ENCODE measurements around the gene ANKH.

Gene ANKH

DNA sequence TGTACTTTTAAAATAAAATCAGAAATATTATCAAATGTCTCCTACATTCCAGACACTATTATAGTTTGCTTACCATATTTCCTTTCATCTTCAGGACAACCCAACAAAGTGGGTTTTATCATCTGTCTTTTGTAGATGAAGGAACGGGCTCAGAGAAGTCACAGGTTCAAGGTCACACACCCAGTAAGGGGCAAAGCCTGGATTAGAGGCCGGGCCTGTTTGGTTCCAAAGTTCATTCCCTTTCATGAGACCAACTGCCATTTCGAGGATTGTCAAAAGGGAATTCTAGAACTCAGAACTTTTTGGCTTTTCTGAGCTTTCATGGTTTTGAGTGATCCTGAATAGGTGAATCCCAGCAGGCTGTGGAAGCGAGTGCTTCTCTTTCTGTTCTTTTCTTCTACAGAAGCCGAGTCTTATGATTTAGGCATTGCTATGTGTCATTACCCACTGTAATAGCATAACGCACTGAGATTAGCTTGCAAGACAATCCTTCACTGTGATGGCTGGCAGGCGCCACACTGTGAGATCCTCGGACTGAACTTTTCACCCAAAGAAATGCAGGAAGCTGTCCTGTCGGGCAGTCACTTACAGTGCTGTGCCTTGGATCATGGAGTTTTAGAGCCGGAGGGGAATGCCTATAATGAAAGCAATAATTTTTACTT lies 43.8 kb upstream of the ANKH start:
- H3K79me2 ChIP-seq (ENCODE audit: control insufficient read depth, insufficient read depth, low read length, poor library complexity), result no peaks in the 10 kb centered on the region
- H3K36me3 ChIP-seq (ENCODE audit: control insufficient read depth in 1 of 2, insufficient read depth in 2 of 2, low read length in 2 of 2), result no peaks in the 10 kb centered on the region
- no peak overlapping the region for H4K12ac ChIP-seq (ENCODE audit: low read depth, low read length)
- no peaks in the 10 kb centered on the region for H3K79me1 ChIP-seq (ENCODE audit: low read length)
- H4K91ac ChIP-seq (ENCODE audit: low read depth, low read length), result no peak overlapping the region
- H3K27ac ChIP-seq (ENCODE audit: low read depth, low read length), result no peak overlapping the region
- H2AFZ ChIP-seq (ENCODE audit: insufficient read depth, low read length, poor library complexity), result no peak overlapping the region
- no peak overlapping the region for H3K14ac ChIP-seq (ENCODE audit: low read length)
- no peak overlapping the region for H2AK5ac ChIP-seq (ENCODE audit: low read length)
- H2BK5ac ChIP-seq (ENCODE audit: low read depth, low read length, poor library complexity), result no peak overlapping the region
- H3K4me3 ChIP-seq (ENCODE audit: low read depth, low read length), result no peak overlapping the region
- H2BK12ac ChIP-seq (ENCODE audit: low read length), result no peak overlapping the region
- H2BK120ac ChIP-seq (ENCODE audit: insufficient read depth, low read length, poor library complexity), result no peak overlapping the region
- H4K8ac ChIP-seq (ENCODE audit: low read depth, low read length), result no peak overlapping the region
- WGBS (ENCODE audit: extremely low coverage, insufficient coverage, insufficient read length), result no CpG with 5 or more reads among the region's 10 CpGs
- H3K4me1 ChIP-seq (ENCODE audit: control insufficient read depth in 1 of 2, insufficient read depth in 2 of 2, low read length in 2 of 2), result peaks cover 0 to 4% of the 10 kb centered on the region in 2 experiments
- no peak overlapping the region for H3K9ac ChIP-seq (ENCODE audit: low read length)
- peak; percentile 62 to 66 for DNase-seq
- no peaks in the 10 kb centered on the region for H3K27me3 ChIP-seq (ENCODE audit: insufficient read depth, low read length)
- no peak overlapping the region for H3K23ac ChIP-seq (ENCODE audit: low read length)
- H3K4me2 ChIP-seq (ENCODE audit: low read length), result no peak overlapping the region
- H3K9me3 ChIP-seq (ENCODE audit: insufficient read depth, low read depth, low read length), result peaks cover 1% of the 10 kb centered on the region
- H3K4ac ChIP-seq (ENCODE audit: low read depth, low read length), result no peak overlapping the region
- H3K18ac ChIP-seq (ENCODE audit: low read length), result no peak overlapping the region

DNA sequence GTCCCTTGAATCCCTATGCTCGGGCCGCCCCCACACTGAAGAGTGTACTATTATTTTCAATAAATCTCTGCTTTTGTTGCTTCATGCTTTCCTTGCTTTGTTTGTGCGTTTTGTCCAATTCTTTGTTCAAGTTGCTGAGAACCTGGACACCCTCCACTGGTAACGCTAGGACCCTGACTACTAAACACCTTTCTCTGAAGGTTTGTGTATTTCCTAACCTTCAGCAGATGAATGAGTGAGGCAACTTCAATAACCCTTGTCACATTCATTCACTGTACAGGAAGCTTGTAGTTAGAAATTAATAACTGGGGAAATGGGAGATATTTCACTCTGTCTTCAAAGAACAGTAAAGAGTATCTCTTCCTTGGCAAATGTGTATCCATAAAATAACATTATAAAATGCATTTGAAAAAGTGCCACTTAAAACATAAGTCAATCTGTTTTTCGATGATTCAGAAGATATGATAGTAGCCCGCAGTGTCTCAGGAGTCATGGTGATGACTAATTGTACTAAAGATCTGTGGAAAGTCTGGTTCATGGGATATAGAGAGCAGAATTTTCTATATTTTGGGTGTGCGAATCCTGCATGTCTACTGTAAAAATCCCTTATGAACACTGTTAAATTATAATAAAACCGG lies 43.2 kb upstream of the ANKH start:
- Histone ChIP-seq H3K23ac (ENCODE audit: low read length) (no peak overlapping the region), H2AK5ac (ENCODE audit: low read length) (no peak overlapping the region), H3K79me2 (ENCODE audit: control insufficient read depth, insufficient read depth, low read length, poor library complexity) (no peaks in the 10 kb centered on the region), H3K36me3 (ENCODE audit: control insufficient read depth in 1 of 2, insufficient read depth in 2 of 2, low read length in 2 of 2) (no peaks in the 10 kb centered on the region), H3K27me3 (ENCODE audit: insufficient read depth, low read length) (no peaks in the 10 kb centered on the region), H4K91ac (ENCODE audit: low read depth, low read length) (no peak overlapping the region), H4K12ac (ENCODE audit: low read depth, low read length) (no peak overlapping the region), H3K27ac (ENCODE audit: low read depth, low read length) (no peak overlapping the region), H2BK12ac (ENCODE audit: low read length) (no peak overlapping the region), H3K18ac (ENCODE audit: low read length) (no peak overlapping the region), H2BK120ac (ENCODE audit: insufficient read depth, low read length, poor library complexity) (no peak overlapping the region), H3K9ac (ENCODE audit: low read length) (no peak overlapping the region), H3K14ac (ENCODE audit: low read length) (no peak overlapping the region), H3K4me2 (ENCODE audit: low read length) (no peak overlapping the region), H3K9me3 (ENCODE audit: insufficient read depth, low read depth, low read length) (peaks cover 1% of the 10 kb centered on the region), H3K79me1 (ENCODE audit: low read length) (no peaks in the 10 kb centered on the region), H3K4me3 (ENCODE audit: low read depth, low read length) (no peak overlapping the region), H4K8ac (ENCODE audit: low read depth, low read length) (no peak overlapping the region), H2BK5ac (ENCODE audit: low read depth, low read length, poor library complexity) (no peak overlapping the region), H3K4ac (ENCODE audit: low read depth, low read length) (no peak overlapping the region), H2AFZ (ENCODE audit: insufficient read depth, low read length, poor library complexity) (no peak overlapping the region), H3K4me1 (ENCODE audit: control insufficient read depth in 1 of 2, insufficient read depth in 2 of 2, low read length in 2 of 2) (peaks cover 0 to 4% of the 10 kb centered on the region in 2 experiments)
- no CpG with 5 or more reads among the region's 8 CpGs for WGBS (ENCODE audit: extremely low coverage, insufficient coverage, insufficient read length)
- DNase-seq, result peak in 1 of 2 donors; percentile 75

DNA sequence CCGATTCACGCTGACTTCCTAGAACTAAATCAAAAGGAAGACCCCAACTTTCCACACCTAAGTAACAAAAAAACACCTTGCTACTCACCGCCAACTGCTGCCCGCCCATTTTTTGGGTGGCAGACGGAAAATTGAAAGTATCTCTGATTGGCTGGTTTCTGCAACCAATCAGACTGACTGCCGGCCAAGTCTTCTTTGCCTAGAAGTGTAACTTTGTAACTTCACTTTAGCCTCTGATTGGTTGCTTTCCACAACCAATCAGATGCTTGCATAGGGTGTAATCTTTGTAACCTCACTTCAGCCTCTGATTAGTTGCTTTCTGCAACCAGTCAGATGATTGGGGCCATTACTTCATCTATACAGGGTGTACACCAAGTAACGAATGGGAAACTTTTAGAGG lies 42.6 kb upstream of the ANKH start:
- Histone ChIP-seq H4K12ac (ENCODE audit: low read depth, low read length) (no peak overlapping the region), H3K23ac (ENCODE audit: low read length) (no peak overlapping the region), H2BK12ac (ENCODE audit: low read length) (no peak overlapping the region), H4K91ac (ENCODE audit: low read depth, low read length) (no peak overlapping the region), H3K4me2 (ENCODE audit: low read length) (no peak overlapping the region), H3K27me3 (ENCODE audit: insufficient read depth, low read length) (no peaks in the 10 kb centered on the region), H3K18ac (ENCODE audit: low read length) (no peak overlapping the region), H3K27ac (ENCODE audit: low read depth, low read length) (no peak overlapping the region), H3K4ac (ENCODE audit: low read depth, low read length) (no peak overlapping the region), H4K8ac (ENCODE audit: low read depth, low read length) (no peak overlapping the region), H2BK120ac (ENCODE audit: insufficient read depth, low read length, poor library complexity) (no peak overlapping the region), H3K9ac (ENCODE audit: low read length) (no peak overlapping the region), H3K36me3 (ENCODE audit: control insufficient read depth in 1 of 2, insufficient read depth in 2 of 2, low read length in 2 of 2) (no peaks in the 10 kb centered on the region), H3K4me3 (ENCODE audit: low read depth, low read length) (no peak overlapping the region), H3K9me3 (ENCODE audit: insufficient read depth, low read depth, low read length) (peaks cover 1% of the 10 kb centered on the region), H3K79me2 (ENCODE audit: control insufficient read depth, insufficient read depth, low read length, poor library complexity) (no peaks in the 10 kb centered on the region), H2AK5ac (ENCODE audit: low read length) (no peak overlapping the region), H3K4me1 (ENCODE audit: control insufficient read depth in 1 of 2, insufficient read depth in 2 of 2, low read length in 2 of 2) (peaks cover 0 to 4% of the 10 kb centered on the region in 2 experiments), H2BK5ac (ENCODE audit: low read depth, low read length, poor library complexity) (no peak overlapping the region), H3K79me1 (ENCODE audit: low read length) (no peaks in the 10 kb centered on the region), H2AFZ (ENCODE audit: insufficient read depth, low read length, poor library complexity) (no peak overlapping the region), H3K14ac (ENCODE audit: low read length) (no peak overlapping the region)
- DNase-seq, result no peak
- no CpG with 5 or more reads among the region's 7 CpGs for WGBS (ENCODE audit: extremely low coverage, insufficient coverage, insufficient read length)

DNA sequence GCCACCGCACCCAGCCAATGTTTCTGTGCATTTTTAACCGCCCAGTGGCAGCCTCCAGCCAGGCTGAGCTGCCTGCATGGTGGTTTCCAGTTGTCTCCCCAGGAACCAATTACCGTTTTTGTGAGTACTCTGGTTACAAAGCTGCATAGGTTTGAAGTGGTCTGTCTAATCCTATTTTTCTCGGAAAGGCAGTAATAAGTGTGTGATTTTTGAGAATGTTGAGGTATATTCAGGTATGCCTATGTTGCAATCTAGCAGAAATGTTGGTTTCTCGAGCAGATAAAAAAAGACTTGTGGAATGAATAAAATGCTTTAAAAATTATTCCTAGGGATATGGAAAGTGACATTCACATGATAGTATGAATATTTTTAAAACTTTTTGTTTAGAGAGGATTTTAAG lies 41.5 kb upstream of the ANKH start:
- no peaks in the 10 kb centered on the region for H3K36me3 ChIP-seq (ENCODE audit: control insufficient read depth in 1 of 2, insufficient read depth in 2 of 2, low read length in 2 of 2)
- H3K9me3 ChIP-seq (ENCODE audit: insufficient read depth, low read depth, low read length), result peaks cover 1% of the 10 kb centered on the region
- no peak overlapping the region for H4K8ac ChIP-seq (ENCODE audit: low read depth, low read length)
- no CpG with 5 or more reads among the region's 5 CpGs for WGBS (ENCODE audit: extremely low coverage, insufficient coverage, insufficient read length)
- H3K27ac ChIP-seq (ENCODE audit: low read depth, low read length), result no peak overlapping the region
- no peak overlapping the region for H3K23ac ChIP-seq (ENCODE audit: low read length)
- no peaks in the 10 kb centered on the region for H3K27me3 ChIP-seq (ENCODE audit: insufficient read depth, low read length)
- no peak overlapping the region for H3K4ac ChIP-seq (ENCODE audit: low read depth, low read length)
- H3K79me1 ChIP-seq (ENCODE audit: low read length), result no peaks in the 10 kb centered on the region
- H3K14ac ChIP-seq (ENCODE audit: low read length), result no peak overlapping the region
- H4K91ac ChIP-seq (ENCODE audit: low read depth, low read length), result no peak overlapping the region
- no peak overlapping the region for H3K18ac ChIP-seq (ENCODE audit: low read length)
- H4K12ac ChIP-seq (ENCODE audit: low read depth, low read length), result no peak overlapping the region
- H3K4me3 ChIP-seq (ENCODE audit: low read depth, low read length), result no peak overlapping the region
- peaks cover 0 to 4% of the 10 kb centered on the region in 2 experiments for H3K4me1 ChIP-seq (ENCODE audit: control insufficient read depth in 1 of 2, insufficient read depth in 2 of 2, low read length in 2 of 2)
- no peak overlapping the region for H2AFZ ChIP-seq (ENCODE audit: insufficient read depth, low read length, poor library complexity)
- no peak overlapping the region for H2BK120ac ChIP-seq (ENCODE audit: insufficient read depth, low read length, poor library complexity)
- no peak overlapping the region for H3K4me2 ChIP-seq (ENCODE audit: low read length)
- no peak overlapping the region for H3K9ac ChIP-seq (ENCODE audit: low read length)
- peak; percentile 84 to 91 for DNase-seq
- no peaks in the 10 kb centered on the region for H3K79me2 ChIP-seq (ENCODE audit: control insufficient read depth, insufficient read depth, low read length, poor library complexity)
- no peak overlapping the region for H2AK5ac ChIP-seq (ENCODE audit: low read length)
- H2BK5ac ChIP-seq (ENCODE audit: low read depth, low read length, poor library complexity), result no peak overlapping the region
- H2BK12ac ChIP-seq (ENCODE audit: low read length), result no peak overlapping the region
